Ascending aorta (tissue), 2 donors: Measurements from ENCODE around the gene ADGRA3. TPM values are rescaled to one million over a fixed set of nuclear protein-coding genes. Genes with fewer than 3 reads are reported as not detected.

Experiments used
- DNase-seq, 2 donors: peaks; one replicate each; pipeline ENCODE4 v3.0.0-alpha.2; 2019; ENCODE audit warnings: low spot score in 2 of 2
- H3K27ac ChIP-seq, 2 donors: fragments of 200-600 bp; sonication (generic); one replicate each; pipeline ENCODE4 v1.5.1; 2016 to 2017; ENCODE audit warnings: mild to moderate bottlenecking in 1 of 2
- H3K27me3 ChIP-seq: fragments of 200-600 bp; sonication (generic); one replicate; pipeline ENCODE4 v1.5.1; 2017
- H3K36me3 ChIP-seq, 2 donors: fragments of 200-600 bp; sonication (generic); one replicate each; pipeline ENCODE4 v1.5.1; 2016
- H3K4me1 ChIP-seq, 2 donors: fragments of 200-600 bp; sonication (generic); one replicate each; pipeline ENCODE4 v1.5.1; 2016 to 2017; ENCODE audit warnings: mild to moderate bottlenecking in 1 of 2
- H3K4me3 ChIP-seq, 2 donors: fragments of 200-600 bp; sonication (generic); one replicate each; pipeline ENCODE4 v1.5.1; 2016 to 2017; ENCODE audit warnings: mild to moderate bottlenecking in 1 of 2
- H3K9me3 ChIP-seq, 2 donors: fragments of 200-600 bp; sonication (generic); one replicate each; pipeline ENCODE4 v1.5.1; 2016
- intact Hi-C: fragments of 100-400 bp; cut with DNase I; formaldehyde crosslinking; loops from one replicate; pipeline ENCODE4 v1.15.1; 2023
- total RNA-seq: library from RNA; depleted of rRNA; stranded (reverse); fragments of >200 nt; gene quantifications from one replicate; pipeline ENCODE4 v1.1.0, GENCODE V29; 2016
- TF ChIP-seq, protein P1 (sequence below), 3 experiments: fragments of 200-600 bp in 2 of 3; fragments of 450-650 bp in 1 of 3; sonication (generic) in 2 of 3; IDR thresholded peaks; one replicate each; pipeline ENCODE4 v1.5.1; 2016 to 2019; ENCODE audit warnings: antibody characterized with exemption in 3 of 3, mild to moderate bottlenecking in 1 of 3, moderate library complexity in 1 of 3

The ADGRA3 gene
- total RNA-seq, 1 donor from 2014 or later = 2.2 TPM

DNA sequence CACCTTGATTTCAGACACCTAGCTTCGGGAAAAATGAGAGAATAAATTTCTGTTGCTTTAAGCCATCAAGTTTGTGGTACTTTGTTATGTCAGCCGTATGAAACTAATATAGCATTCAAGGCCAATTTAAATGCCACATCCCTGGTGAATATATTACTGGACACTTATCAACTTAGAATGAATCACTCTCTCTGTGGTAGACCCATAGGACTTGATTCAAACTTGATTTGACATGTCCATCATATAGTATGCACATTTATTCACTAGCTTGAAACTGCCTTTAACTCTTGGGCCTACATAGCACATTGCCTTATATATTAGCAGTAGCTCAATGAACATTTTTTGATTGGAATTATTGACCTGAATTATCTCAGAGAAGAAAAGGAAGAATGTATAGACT, 172.3 kb downstream of the ADGRA3 start:
- DNase-seq = no peak
- H3K27ac ChIP-seq = no peak overlapping the region
- no peaks in the 10 kb centered on the region for H3K9me3 ChIP-seq
- H3K4me3 ChIP-seq = no peak overlapping the region
- H3K36me3 ChIP-seq = no peaks in the 10 kb centered on the region
- no peaks in the 10 kb centered on the region for H3K27me3 ChIP-seq
- TF ChIP-seq, protein P1, sequence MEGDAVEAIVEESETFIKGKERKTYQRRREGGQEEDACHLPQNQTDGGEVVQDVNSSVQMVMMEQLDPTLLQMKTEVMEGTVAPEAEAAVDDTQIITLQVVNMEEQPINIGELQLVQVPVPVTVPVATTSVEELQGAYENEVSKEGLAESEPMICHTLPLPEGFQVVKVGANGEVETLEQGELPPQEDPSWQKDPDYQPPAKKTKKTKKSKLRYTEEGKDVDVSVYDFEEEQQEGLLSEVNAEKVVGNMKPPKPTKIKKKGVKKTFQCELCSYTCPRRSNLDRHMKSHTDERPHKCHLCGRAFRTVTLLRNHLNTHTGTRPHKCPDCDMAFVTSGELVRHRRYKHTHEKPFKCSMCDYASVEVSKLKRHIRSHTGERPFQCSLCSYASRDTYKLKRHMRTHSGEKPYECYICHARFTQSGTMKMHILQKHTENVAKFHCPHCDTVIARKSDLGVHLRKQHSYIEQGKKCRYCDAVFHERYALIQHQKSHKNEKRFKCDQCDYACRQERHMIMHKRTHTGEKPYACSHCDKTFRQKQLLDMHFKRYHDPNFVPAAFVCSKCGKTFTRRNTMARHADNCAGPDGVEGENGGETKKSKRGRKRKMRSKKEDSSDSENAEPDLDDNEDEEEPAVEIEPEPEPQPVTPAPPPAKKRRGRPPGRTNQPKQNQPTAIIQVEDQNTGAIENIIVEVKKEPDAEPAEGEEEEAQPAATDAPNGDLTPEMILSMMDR (IDR thresholded peaks at IDR 0.05) = no peak
- H3K4me1 ChIP-seq = no peaks in the 10 kb centered on the region
- intact Hi-C loops = no loop called here

DNA sequence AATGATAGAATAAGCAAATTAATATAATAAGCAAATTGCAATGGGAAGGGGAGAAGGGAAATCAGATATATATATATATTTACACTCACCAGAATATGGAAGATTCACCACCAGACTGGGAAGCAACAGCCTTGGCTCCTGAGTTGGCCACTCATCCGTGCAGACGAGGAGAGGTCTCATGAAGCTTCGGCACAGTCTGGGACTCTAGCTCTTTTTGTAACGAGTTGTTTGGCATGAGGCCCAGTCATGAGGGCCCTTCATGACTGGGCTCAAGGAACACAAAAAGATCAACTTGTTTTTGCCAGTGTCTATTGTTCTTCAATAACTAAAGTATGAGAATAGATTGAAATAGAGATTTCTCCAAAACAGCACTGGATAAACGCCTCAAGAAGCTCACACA, 176.4 kb downstream of the ADGRA3 start:
- intact Hi-C loops = no loop called here
- Histone ChIP-seq H3K9me3 (no peaks in the 10 kb centered on the region), H3K27ac (no peak overlapping the region), H3K27me3 (no peaks in the 10 kb centered on the region), H3K4me1 (no peaks in the 10 kb centered on the region), H3K36me3 (no peaks in the 10 kb centered on the region), H3K4me3 (no peak overlapping the region)
- no peak for DNase-seq
- TF ChIP-seq, protein P1 (IDR thresholded peaks at IDR 0.05) = no peak

DNA sequence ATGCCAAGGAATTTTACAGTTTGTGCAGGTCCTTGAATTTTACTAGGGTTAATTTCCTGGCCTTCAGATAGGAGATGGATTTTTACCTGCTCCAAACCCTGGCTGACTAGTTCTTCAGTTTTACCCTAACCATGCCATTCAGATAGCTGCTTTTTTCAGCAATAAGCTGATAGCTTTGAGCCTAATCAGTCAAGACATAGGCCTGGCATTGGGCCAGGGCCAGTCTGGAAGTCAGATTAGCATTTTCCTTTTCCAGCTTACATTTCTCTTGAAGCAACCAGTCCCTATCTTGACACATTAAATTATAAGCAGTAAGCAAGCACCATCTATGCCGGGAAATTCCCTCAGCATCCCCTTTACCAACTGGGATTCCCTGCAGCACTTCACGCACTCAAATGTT, 177.1 kb downstream of the ADGRA3 start:
- no peak for DNase-seq
- H3K4me1 ChIP-seq = no peaks in the 10 kb centered on the region
- H3K9me3 ChIP-seq = no peaks in the 10 kb centered on the region
- intact Hi-C loops = no loop called here
- no peak overlapping the region for H3K27ac ChIP-seq
- no peaks in the 10 kb centered on the region for H3K36me3 ChIP-seq
- H3K4me3 ChIP-seq = no peak overlapping the region
- TF ChIP-seq, protein P1 (IDR thresholded peaks at IDR 0.05) = no peak
- H3K27me3 ChIP-seq = no peaks in the 10 kb centered on the region

Other genes with a start within 250 kb of the ADGRA3 start
- not detected for gene GBA3, start 176.9 kb upstream of the ADGRA3 start, total RNA-seq